ENCODE data around the gene BIK.
"Not testable (repeated sequence)": the region's sequence is repeated elsewhere in the genome, so short reads cannot be mapped to it uniquely, and the experiment has no call there.

The BIK gene

GRCh38 chr22:43104950-43105349 lies 5.6 kb upstream of the BIK start:
- not testable (repeated sequence) for DNase-seq

- DNase-seq = no peak
Measured at GRCh38 chr22:43106302-43106701, 4.2 kb upstream of the BIK start.

GRCh38 chr22:43109511-43109910 lies 1.0 kb upstream of the BIK start:
- DNase-seq = no peak

DNA sequence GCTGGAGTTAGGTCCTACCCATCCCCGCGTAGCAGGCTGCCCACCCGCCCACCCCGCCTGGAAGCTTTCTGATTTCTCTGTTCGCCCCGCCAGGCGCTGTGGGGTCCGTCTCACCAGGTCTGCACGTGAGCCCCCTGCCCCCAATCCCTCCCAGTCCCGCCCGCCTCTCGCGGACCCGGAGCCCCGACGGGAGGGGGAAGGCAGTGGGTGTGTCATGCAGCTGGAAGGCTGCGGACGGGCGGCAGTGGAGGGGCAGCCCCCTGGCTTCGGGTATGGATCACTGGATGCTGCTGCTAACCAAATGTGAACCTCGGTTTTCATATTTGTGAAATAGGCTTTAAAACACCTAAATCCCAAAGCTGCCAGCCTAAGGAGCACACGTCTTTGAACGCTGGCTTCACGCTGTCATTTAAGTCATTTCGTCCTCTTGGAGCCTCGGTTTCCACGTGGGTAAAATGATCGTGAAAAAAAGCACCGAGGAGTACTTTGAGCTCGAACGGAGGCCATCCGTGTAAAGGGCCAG lies 568 bp upstream of the BIK start:
- DNase-seq = no peak

DNA sequence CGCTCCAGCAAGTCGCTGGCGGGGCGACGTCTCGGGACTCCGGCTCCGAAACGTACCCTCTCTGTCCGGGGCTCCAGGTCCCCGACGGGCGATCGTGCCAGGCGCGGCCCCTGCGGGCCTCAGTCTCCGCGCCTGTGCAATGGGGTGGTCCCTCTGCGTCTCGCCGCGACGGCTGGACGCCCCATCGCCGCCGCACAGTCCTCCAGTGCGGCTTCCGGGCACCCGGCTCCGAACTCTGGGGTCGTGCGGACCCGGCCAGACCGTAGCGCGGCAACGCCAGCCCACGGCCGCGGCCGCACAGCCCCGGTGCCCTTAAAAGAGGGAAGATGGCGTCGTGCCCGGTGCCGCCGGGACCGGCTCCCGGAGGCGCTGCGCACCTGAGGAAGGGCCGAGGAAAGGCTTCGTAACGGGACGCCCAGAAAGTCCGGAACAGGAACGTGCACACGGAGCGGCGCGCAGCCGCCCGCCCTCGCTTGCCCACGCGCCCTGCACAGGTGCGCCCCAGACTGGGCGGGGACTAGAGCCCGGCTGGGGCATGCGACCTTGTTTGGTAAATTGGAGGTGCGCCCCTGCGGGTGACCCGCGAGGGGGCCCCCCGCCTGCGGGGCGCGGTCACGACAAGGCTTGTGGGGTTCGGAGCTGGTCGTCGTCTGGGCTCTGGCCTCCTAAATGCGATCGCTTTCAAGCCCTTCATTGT lies 525 bp downstream of the BIK start:
- DNase-seq = peak; percentile 70

- no peak for DNase-seq
Measured at GRCh38 chr22:43113526-43114251, 3.1 kb downstream of the BIK start.

DNA sequence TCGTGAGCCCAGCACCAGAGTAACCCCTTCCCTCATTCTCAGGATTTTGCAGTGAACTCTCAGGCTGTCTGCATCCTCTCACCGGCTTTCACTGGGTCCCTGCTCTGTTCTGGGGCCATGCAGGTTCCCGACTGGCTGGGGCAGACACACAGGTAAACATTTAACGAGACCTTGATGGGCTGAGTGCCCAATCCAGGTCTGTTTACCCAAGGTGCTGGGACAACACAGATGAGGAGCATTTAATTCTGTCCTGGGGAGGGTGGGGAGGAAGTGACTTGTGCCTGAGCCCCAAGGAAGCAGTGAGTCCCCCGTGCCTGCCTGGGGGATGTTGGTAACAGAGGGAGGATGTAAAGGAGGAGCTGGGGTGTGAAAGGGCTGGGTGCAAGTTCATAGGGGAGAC lies 4.4 kb downstream of the BIK start:
- DNase-seq = no peak

DNA sequence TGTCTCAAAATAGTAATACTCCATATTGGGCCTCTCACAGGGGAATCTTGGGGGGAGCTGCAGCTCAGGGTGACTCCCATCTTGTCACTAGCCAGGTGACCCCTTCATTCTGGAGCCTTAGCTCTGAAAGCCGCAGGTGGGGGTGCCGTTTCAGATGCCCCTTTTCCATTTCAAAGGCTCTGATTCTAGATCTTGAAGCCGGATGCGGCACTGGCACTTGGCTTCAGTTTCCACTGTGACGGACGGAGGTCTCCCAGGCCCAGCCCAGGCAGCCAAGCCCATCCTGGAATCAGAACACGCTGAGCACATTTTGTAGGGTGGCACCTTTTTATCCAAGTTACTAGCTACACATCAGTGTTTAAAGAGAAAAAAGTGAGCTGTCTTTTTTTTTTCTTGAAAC lies 6.4 kb downstream of the BIK start:
- no peak for DNase-seq

- DNase-seq = no peak
Measured at GRCh38 chr22:43118024-43118849, 7.7 kb downstream of the BIK start.

- no peak for DNase-seq
Measured at GRCh38 chr22:43118953-43119458, 8.5 kb downstream of the BIK start.

GRCh38 chr22:43126501-43127165 lies 16.1 kb downstream of the BIK start:
- no peak for DNase-seq

DNA sequence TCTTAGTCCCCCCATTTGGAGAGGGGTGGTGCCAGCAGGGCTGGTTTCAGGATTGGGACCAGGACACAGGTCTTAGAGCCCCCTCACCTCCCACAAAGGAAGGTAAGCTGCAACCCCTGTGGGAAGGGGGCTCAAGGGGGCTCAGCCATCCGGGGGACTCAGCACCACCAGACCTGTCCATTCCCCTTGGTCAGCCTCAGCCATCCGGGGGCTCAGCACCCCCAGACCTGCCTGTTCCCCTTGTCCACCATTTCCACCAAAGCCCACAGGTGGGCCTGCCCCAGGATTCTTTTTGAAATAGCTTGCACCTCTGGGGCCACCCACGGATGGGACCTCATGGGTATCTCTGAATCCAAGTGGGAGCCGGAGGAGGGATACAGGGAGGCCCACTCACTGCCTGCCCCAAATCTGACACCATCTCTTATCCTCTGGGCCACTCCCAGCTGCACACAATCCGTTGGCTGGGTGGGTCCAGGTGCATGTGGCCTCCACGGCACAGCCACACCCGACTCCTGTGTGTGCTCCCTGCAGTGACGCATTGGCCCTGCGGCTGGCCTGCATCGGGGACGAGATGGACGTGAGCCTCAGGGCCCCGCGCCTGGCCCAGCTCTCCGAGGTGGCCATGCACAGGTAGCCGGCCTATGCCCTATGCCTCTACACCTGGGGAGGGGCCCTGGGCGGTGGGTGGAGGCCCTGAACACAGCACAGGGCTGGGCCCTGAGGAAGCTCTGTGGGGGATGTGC lies 16.8 kb downstream of the BIK start:
- DNase-seq = no peak

DNA sequence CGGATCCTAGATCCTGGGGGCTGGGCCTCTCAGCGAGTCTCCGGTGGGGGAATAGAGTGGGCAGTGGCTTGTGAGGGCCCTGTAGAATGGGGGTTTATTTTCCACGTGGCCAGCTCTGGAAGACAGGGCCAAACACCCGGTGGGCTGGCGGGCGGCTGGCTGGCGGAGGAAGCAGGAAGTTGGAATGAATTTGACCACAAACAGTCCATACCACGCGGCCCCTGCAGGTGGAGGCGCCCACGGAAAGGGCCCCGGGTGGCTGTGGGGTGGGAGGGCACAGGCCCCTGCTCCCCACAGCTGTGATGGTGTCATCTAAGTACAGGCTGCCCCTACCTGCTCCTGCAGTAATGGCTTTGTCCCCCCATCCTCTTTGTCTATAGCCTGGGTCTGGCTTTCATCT lies 17.6 kb downstream of the BIK start:
- DNase-seq = no peak

DNA sequence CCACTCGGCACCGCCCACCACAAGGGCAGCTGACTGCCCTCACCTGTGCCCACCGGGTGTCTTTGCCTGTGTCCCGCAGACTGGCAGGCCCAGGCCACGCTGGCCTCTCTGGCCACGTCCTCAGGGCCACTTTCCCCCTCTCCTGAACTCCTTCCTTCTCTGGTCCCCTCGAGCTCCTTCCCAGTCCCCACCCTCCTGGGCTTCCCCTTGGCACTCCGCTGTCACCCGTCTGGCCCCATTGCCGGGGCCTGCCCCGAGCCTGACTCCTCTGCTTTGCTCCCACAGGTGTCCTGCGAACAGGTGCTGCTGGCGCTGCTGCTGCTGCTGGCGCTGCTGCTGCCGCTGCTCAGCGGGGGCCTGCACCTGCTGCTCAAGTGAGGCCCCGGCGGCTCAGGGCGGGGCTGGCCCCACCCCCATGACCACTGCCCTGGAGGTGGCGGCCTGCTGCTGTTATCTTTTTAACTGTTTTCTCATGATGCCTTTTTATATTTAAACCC lies 18.4 kb downstream of the BIK start:
- DNase-seq = no peak

- no peak for DNase-seq
Measured at GRCh38 chr22:43129426-43130425, 19.2 kb downstream of the BIK start.

DNA sequence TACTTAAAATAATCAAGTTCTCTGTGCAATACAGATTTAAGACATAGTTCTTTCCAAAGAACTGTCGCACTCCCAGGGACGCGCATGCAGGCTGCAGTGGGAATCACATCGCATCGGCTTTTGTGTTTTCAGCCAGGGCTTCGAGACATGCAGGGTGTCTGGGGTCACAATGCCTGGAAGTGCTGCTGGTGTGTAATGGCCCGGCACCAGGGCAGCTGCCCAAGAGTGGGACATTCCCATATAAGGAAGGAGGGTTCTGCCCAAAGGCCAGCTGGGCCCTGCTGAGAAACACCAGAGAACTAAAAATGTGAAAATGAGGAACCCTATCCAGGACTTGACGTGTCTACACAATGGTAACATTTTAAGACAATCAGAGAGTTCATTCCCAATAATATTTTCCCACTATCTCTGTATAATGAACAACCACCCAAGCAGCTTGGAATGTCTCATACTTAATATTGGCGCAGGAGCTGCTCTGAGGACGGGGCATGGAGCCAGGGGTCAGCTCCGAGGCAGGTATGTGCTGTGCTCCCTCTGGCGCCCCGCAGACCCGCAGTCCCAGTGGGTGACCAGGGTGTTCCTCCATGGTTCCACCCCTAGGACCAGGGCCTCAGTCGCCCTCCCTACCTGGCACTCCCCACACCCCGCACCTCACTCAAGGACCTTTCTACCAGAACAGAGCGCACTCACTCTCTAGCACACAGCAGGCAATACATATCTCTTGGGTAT lies 21.4 kb downstream of the BIK start:
- DNase-seq = no peak

- DNase-seq = no peak
Measured at GRCh38 chr22:43133401-43133800, 22.9 kb downstream of the BIK start.

DNA sequence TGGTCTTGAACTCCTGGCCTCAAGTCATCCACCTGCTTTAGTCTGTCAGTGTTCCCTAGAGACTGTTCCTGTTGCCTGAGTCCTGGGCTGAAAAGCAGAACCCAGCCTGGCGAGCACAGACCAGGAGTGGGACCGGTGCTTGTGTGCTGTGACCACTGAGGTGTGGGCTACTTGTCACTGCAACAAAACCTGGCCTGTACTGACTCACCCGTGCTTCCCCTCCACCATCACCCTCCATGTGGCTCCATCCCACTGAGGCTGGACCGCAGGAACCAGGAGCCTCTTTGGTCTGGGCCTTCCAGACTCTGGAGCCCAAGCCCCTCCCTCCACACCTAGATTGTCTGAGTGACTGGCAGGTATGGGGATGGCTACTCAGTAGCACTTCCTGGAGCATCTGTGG lies 24.0 kb downstream of the BIK start:
- DNase-seq = no peak

DNA sequence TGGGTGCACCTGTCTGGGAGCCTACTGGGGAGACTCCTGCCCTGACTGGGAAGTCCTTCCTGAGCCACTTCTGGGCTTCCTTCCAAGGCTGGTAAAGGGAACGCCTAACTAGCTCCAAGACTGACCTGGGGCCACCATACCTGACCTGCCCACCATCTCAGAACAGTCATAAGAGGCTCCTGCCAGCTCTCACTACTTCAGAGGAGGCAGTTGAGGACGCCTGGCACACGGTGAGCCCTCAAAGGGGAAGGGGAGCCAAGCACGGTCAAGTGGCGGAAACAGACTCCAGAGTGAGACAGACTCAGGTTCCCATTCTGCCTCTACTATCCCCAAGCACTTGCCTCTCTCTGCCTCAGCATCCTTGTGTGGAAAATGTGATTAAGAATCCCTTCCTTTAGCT lies 25.0 kb downstream of the BIK start:
- DNase-seq = no peak

DNA sequence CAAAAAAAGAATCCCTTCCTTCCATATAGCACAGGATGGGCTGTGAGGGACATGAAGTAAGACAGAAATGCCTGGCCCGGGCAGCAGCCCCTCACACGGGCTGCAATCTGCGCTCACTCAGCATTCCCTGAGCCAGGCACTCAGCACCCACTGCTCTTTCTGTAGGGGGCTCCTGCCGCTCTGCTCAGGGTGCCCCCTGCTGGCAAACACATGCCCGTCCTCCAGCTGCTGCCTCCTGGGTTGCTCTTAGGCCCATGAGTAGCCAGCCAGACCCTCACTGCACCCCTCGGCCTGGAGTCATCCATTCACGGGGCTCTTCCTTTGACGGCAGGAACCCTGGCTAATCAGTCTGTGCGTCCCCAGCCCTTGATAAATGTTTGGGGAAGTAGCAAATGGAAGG lies 25.7 kb downstream of the BIK start:
- DNase-seq = peak; percentile 65

Measured in CD4-positive, alpha-beta T cell treated with Interleukin-17A for 4 hours (primary cell).